H1 (cell line): ENCODE measurements around the gene MOK. TPM values are rescaled to one million over a fixed set of nuclear protein-coding genes. Genes with fewer than 3 reads are reported as not detected.

Source experiments
- CTCF ChIA-PET: fragments of 300-600 bp; sonication (Branson Sonifier 250); formaldehyde crosslinking; loops from one replicate; lab custom pipeline; 2021; ENCODE audit not compliant: partially characterized antibody; lab: Charles Lee
- POLR2A ChIA-PET: fragments of 300-600 bp; sonication (Branson Sonifier 250); formaldehyde crosslinking; loops from one replicate; lab custom pipeline; 2021; ENCODE audit warnings: inconsistent platforms; ENCODE audit not compliant: partially characterized antibody; lab: Charles Lee
- DNase-seq, 2 experiments: peaks; one replicate each; pipeline versions ENCODE4 v3.0.0 to v3.0.0-alpha.2; 2010 to 2022; ENCODE audit warnings: low spot score in 2 of 2, low read depth in 1 of 2, mixed read lengths in 1 of 2
- FAIRE-seq: peaks from 2 replicates; lab custom pipeline; 2011; peaks lifted over from hg19 to GRCh38; lab: Jason Lieb, UNC
- H2AFZ ChIP-seq: 2 replicates; pipeline ENCODE4 v1.8.1; 2012; ENCODE audit warnings: low read length, inconsistent platforms
- H2AK5ac ChIP-seq: 2 replicates; pipeline ENCODE4 v1.6.1; 2013; ENCODE audit warnings: low read depth, low read length
- H2BK120ac ChIP-seq: replicated peaks from 2 replicates; pipeline ENCODE3; 2013; ENCODE audit warnings: low read depth, low read length, inconsistent platforms
- H2BK12ac ChIP-seq: 2 replicates; pipeline ENCODE4 v1.6.1; 2013; ENCODE audit warnings: low read depth, low read length
- H2BK15ac ChIP-seq: 2 replicates; pipeline ENCODE4 v1.6.1; 2013; ENCODE audit warnings: low read length
- H2BK20ac ChIP-seq: 2 replicates; pipeline ENCODE4 v1.6.1; 2013; ENCODE audit warnings: low read length
- H2BK5ac ChIP-seq: 2 replicates; pipeline ENCODE4 v1.6.1; 2013; ENCODE audit warnings: low read depth, low read length
- H3K14ac ChIP-seq: 2 replicates; pipeline ENCODE4 v1.6.1; 2013; ENCODE audit warnings: inconsistent platforms; ENCODE audit not compliant: insufficient read length
- H3K18ac ChIP-seq: 2 replicates; pipeline ENCODE4 v1.6.1; 2013; ENCODE audit warnings: low read length; ENCODE audit errors: extremely low read depth
- H3K23ac ChIP-seq: 2 replicates; pipeline ENCODE4 v1.6.1; 2013; ENCODE audit warnings: inconsistent platforms; ENCODE audit not compliant: insufficient read length
- H3K23me2 ChIP-seq: 2 replicates; pipeline ENCODE4 v1.6.1; 2013; ENCODE audit warnings: low read depth, low read length
- H3K27ac ChIP-seq: 2 replicates; pipeline ENCODE4 v1.6.1; 2011; ENCODE audit warnings: low read depth, low read length, inconsistent platforms
- H3K27me3 ChIP-seq, 4 experiments: replicated peaks in 1 of 4; 1 replicate in 1 of 4; 2 replicates in 3 of 4; pipeline versions ENCODE4 v1.6.1 to v1.8.1; 2011 to 2013; ENCODE audit warnings: low read length in 3 of 4, mild to moderate bottlenecking in 3 of 4, inconsistent platforms in 2 of 4, mixed read lengths in 2 of 4, moderate library complexity in 1 of 4; ENCODE audit not compliant: control insufficient read depth in 3 of 4, insufficient read depth in 3 of 4; ENCODE audit errors: extremely low read depth in 1 of 4
- H3K36me3 ChIP-seq, 4 experiments: 2 replicates each; pipeline versions ENCODE4 v1.6.1 to v1.8.1; 2011 to 2013; ENCODE audit warnings: mild to moderate bottlenecking in 4 of 4, low read length in 3 of 4, moderate library complexity in 2 of 4, control low read depth in 1 of 4, inconsistent platforms in 1 of 4; ENCODE audit not compliant: insufficient read depth in 4 of 4, control insufficient read depth in 2 of 4
- H3K4ac ChIP-seq: replicated peaks from 2 replicates; pipeline ENCODE3; 2013; ENCODE audit warnings: low read length, low read depth, mixed read lengths, inconsistent platforms; ENCODE audit not compliant: insufficient read length
- H3K4me1 ChIP-seq, 4 experiments: replicated peaks in 1 of 4; 1 replicate in 1 of 4; 2 replicates in 3 of 4; pipeline versions ENCODE4 v1.6.1 to v1.8.1; 2011 to 2013; ENCODE audit warnings: low read length in 3 of 4, inconsistent platforms in 2 of 4, mixed read lengths in 1 of 4; ENCODE audit not compliant: insufficient read depth in 4 of 4, control insufficient read depth in 3 of 4
- H3K4me2 ChIP-seq, 2 experiments: 2 replicates each; pipeline versions ENCODE4 v1.6.1 to v1.8.1; 2011 to 2013; ENCODE audit warnings: low read depth in 2 of 2, low read length in 2 of 2, control low read depth in 1 of 2, inconsistent platforms in 1 of 2, mild to moderate bottlenecking in 1 of 2; ENCODE audit not compliant: insufficient read depth in 1 of 2
- H3K4me3 ChIP-seq, 4 experiments: fragments of 200-600, 300-600 bp in 1 of 4; sonication (generic), shearing (Covaris generic), sonication (Bioruptor Twin) in 1 of 4; 2 replicates each; pipeline versions ENCODE4 v1.5.1 to v1.8.1; 2011 to 2016; ENCODE audit warnings: low read length in 4 of 4, low read depth in 3 of 4, control low read depth in 2 of 4, inconsistent platforms in 2 of 4, mild to moderate bottlenecking in 2 of 4, mixed read lengths in 1 of 4, moderate library complexity in 1 of 4; ENCODE audit not compliant: insufficient read depth in 2 of 4; ENCODE audit errors: extremely low read depth in 1 of 4
- H3K56ac ChIP-seq: replicated peaks from 2 replicates; pipeline ENCODE3; 2013; ENCODE audit warnings: low read depth, mild to moderate bottlenecking, mixed read lengths, low read length, inconsistent platforms; ENCODE audit not compliant: insufficient read length
- H3K79me1 ChIP-seq: 2 replicates; pipeline ENCODE4 v1.6.1; 2013; ENCODE audit warnings: low read depth, low read length, control low read depth
- H3K79me2 ChIP-seq, 2 experiments: 2 replicates each; pipeline versions ENCODE4 v1.6.1 to v1.8.1; 2012 to 2013; ENCODE audit warnings: low read length in 2 of 2, mild to moderate bottlenecking in 2 of 2, inconsistent platforms in 1 of 2; ENCODE audit not compliant: insufficient read depth in 2 of 2, control insufficient read depth in 1 of 2
- H3K9ac ChIP-seq, 4 experiments: replicated peaks in 1 of 4; 1 replicate in 1 of 4; 2 replicates in 3 of 4; pipeline versions ENCODE4 v1.6.1 to v1.8.1; 2011 to 2013; ENCODE audit warnings: low read depth in 3 of 4, low read length in 3 of 4, control low read depth in 2 of 4, mild to moderate bottlenecking in 2 of 4, moderate library complexity in 2 of 4, inconsistent platforms in 1 of 4; ENCODE audit errors: extremely low read depth in 1 of 4
- H3K9me3 ChIP-seq, 2 experiments: 2 replicates each; pipeline versions ENCODE4 v1.6.1 to v1.8.1; 2012 to 2013; ENCODE audit warnings: mild to moderate bottlenecking in 2 of 2, moderate library complexity in 2 of 2, control low read depth in 1 of 2, inconsistent platforms in 1 of 2, low read depth in 1 of 2, low read length in 1 of 2, mixed read lengths in 1 of 2; ENCODE audit not compliant: insufficient read depth in 2 of 2
- H4K20me1 ChIP-seq, 2 experiments: replicated peaks in 1 of 2; 2 replicates each; pipeline versions ENCODE3 to v1.8.1; 2011 to 2013; ENCODE audit warnings: inconsistent platforms in 2 of 2, low read length in 2 of 2, mild to moderate bottlenecking in 1 of 2; ENCODE audit not compliant: insufficient read depth in 2 of 2, control insufficient read depth in 1 of 2
- H4K5ac ChIP-seq: 2 replicates; pipeline ENCODE4 v1.6.1; 2013; ENCODE audit warnings: low read length, low read depth, mixed read lengths, inconsistent platforms; ENCODE audit not compliant: insufficient read length
- H4K8ac ChIP-seq: 2 replicates; pipeline ENCODE4 v1.8.0; 2013; ENCODE audit warnings: mild to moderate bottlenecking, moderate library complexity, low read length, inconsistent platforms; ENCODE audit not compliant: insufficient read depth; ENCODE audit errors: extremely low read depth
- H4K91ac ChIP-seq: replicated peaks from 2 replicates; pipeline ENCODE3; 2013; ENCODE audit warnings: low read length, mixed read lengths, inconsistent platforms; ENCODE audit not compliant: insufficient read length
- CTBP2 ChIP-seq: IDR thresholded peaks from 2 replicates; pipeline ENCODE4 v1.7.0; 2011; ENCODE audit warnings: borderline replicate concordance, mild to moderate bottlenecking, moderate library complexity, mixed read lengths, low read length; ENCODE audit not compliant: insufficient read depth, insufficient read length
- GTF2F1 ChIP-seq: IDR thresholded peaks from 2 replicates; pipeline ENCODE4 v1.6.1; 2012; ENCODE audit warnings: low read depth, low read length, improper control_type of control experiment, borderline replicate concordance
- HDAC6 ChIP-seq: IDR thresholded peaks from one replicate; pipeline ENCODE4 v1.7.1; 2012; ENCODE audit warnings: low read depth, mild to moderate bottlenecking, inconsistent platforms, low read length, moderate library complexity
- RAD21 ChIP-seq, 2 experiments: IDR thresholded peaks in 1 of 2; conservative IDR thresholded peaks in 1 of 2; 2 replicates each; pipeline ENCODE4 v1.6.1; 2011; ENCODE audit warnings: low read depth in 2 of 2, low read length in 2 of 2, improper control_type of control experiment in 1 of 2, inconsistent platforms in 1 of 2, mild to moderate bottlenecking in 1 of 2, moderate library complexity in 1 of 2
- RBBP5 ChIP-seq: IDR thresholded peaks from 2 replicates; pipeline ENCODE4 v1.7.1; 2012; ENCODE audit warnings: low read depth, mild to moderate bottlenecking, inconsistent platforms, low read length, moderate library complexity, borderline replicate concordance
- RNF2 ChIP-seq: fragments of 200-900, 300-1000 bp; sonication (generic); IDR thresholded peaks from 2 replicates; pipeline ENCODE4 v1.7.1; 2016; ENCODE audit warnings: borderline replicate concordance, low read depth, mild to moderate bottlenecking, antibody characterized with exemption, low read length; ENCODE audit not compliant: poor library complexity, severe bottlenecking; ENCODE audit errors: missing control alignments
- SAP30 ChIP-seq: fragments of 300-600 bp; sonication (generic); IDR thresholded peaks from 2 replicates; pipeline ENCODE4 v1.7.1; 2012; ENCODE audit warnings: low read length, moderate library complexity, mild to moderate bottlenecking, inconsistent platforms; ENCODE audit not compliant: insufficient read depth, insufficient replicate concordance
- WGBS, 2 experiments: shearing (Covaris generic) in 1 of 2; methylation state at CpG; one replicate each; pipeline versions ENCODE4 v1.1.6 to v1.1.7; 2013 to 2015; ENCODE audit warnings: low lambda C conversion rate in 2 of 2, mixed read lengths in 2 of 2, inconsistent platforms in 1 of 2, low coverage in 1 of 2, missing lambda C conversion rate in 1 of 2; ENCODE audit not compliant: insufficient replicate concordance in 2 of 2, insufficient coverage in 1 of 2, insufficient read length in 1 of 2; ENCODE audit errors: extremely low coverage in 1 of 2, missing lambda C conversion rate in 1 of 2; 5-methylcytosine and 5-hydroxymethylcytosine counted together
- polyA plus RNA-seq, 7 experiments: library from polyadenylated mRNA; depleted of rRNA in 3 of 7; stranded (reverse) in 5 of 7; unstranded in 2 of 7; fragments of >200 nt in 5 of 7; fragments of 200-250 nt in 2 of 7; gene quantifications; 1 replicate in 5 of 7; 2 replicates in 1 of 7; 4 replicates in 1 of 7; pipeline versions ENCODE4 v1.2.1 to v1.2.3, GENCODE V29; 2011 to 2013; ENCODE audit warnings: missing spikeins in 2 of 7, mixed read lengths in 2 of 7
- total RNA-seq: library from RNA; stranded (reverse); fragmentation: NEBNext Ultra II Directional; extraction: Animal tissue kit (Norgen Biotek cat#: 25700); gene quantifications from 2 replicates; pipeline ENCODE4 v1.2.1, GENCODE V29; 2021
- TF ChIP-seq, protein P1 (sequence below): IDR thresholded peaks from 2 replicates; pipeline ENCODE4 v1.6.1; 2012; ENCODE audit warnings: inconsistent platforms
- TF ChIP-seq, protein P2 (sequence below): IDR thresholded peaks from 2 replicates; pipeline ENCODE4 v1.6.1; 2011; ENCODE audit warnings: low read depth, mild to moderate bottlenecking, low read length; ENCODE audit not compliant: insufficient read depth

MOK gene
- total and polyA plus RNA-seq, 2 of the 8 experiments (the other 6 are each of a cell fraction or from before 2014, with no cell fraction given), result 2.1 to 2.5 TPM

DNA sequence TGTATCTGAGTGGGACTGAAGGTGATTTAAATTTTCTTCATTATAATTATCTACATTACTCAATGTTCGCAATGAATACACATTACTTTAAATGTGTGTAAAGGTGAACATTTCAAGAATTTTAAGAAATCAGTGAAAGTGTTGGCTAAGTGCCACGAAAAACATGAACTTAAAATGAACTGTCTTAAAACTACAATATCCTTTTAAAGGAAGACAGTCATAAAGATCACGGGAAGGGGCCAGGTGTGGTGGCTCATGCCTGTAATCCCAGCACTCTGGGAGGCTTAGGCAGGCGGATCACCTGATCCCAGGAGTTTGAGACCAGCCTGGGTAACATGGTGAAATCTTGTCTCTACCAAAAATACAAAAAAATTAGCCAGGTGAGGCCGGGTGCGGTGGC is 11.2 kb downstream of the MOK start:
- no peaks in the 10 kb centered on the region for H3K23me2 ChIP-seq
- no peaks in the 10 kb centered on the region for H3K36me3 ChIP-seq
- H3K9ac ChIP-seq, result no peak overlapping the region
- DNase-seq, result no peak
- no peak overlapping the region for H3K14ac ChIP-seq
- H3K9me3 ChIP-seq, result peaks cover 3 to 8% of the 10 kb centered on the region in 2 experiments; a peak in 2 of 4 replicates
- no peaks in the 10 kb centered on the region for H3K27me3 ChIP-seq
- H2BK5ac ChIP-seq, result no peak overlapping the region
- ChIA-PET POLR2A (no interaction called here), CTCF (interaction anchor here (1.0 kb wide), 1 partner anchor 29 kb away, joined by 3 read pairs; no protein-coding TSS in a partner anchor)
- H2AFZ ChIP-seq, result no peak overlapping the region
- no peak overlapping the region for H4K5ac ChIP-seq
- no peak overlapping the region for H3K4me2 ChIP-seq
- no peak overlapping the region for H3K23ac ChIP-seq
- no peak overlapping the region for H2BK12ac ChIP-seq
- H3K56ac ChIP-seq, result no peak overlapping the region
- no peak overlapping the region for H2BK15ac ChIP-seq
- no peak overlapping the region for H2AK5ac ChIP-seq
- no peak overlapping the region for H3K4ac ChIP-seq
- no peak overlapping the region for H4K8ac ChIP-seq
- H4K91ac ChIP-seq, result no peak overlapping the region
- no peaks in the 10 kb centered on the region for H4K20me1 ChIP-seq
- no peaks in the 10 kb centered on the region for H3K79me1 ChIP-seq
- WGBS, 2 experiments, result 84% methylated on average over 6 of the region's 6 CpGs; no CpG with 5 or more reads in 1 of the 2 experiments
- H3K4me1 ChIP-seq, result no peaks in the 10 kb centered on the region
- no peak overlapping the region for H3K27ac ChIP-seq
- no peak overlapping the region for H3K4me3 ChIP-seq
- TF ChIP-seq GTF2F1 (no peak), HDAC6 (no peak), RBBP5 (no peak), RNF2 (no peak), CTBP2 (no peak), RAD21 (IDR thresholded peaks at IDR 0.05 in 1 of 2, conservative IDR thresholded peaks at IDR 0.05 in 1 of 2; ENCODE audit: low read depth in 2 of 2, low read length in 2 of 2) (no peak), SAP30 (no peak)
- TF ChIP-seq, protein P1, sequence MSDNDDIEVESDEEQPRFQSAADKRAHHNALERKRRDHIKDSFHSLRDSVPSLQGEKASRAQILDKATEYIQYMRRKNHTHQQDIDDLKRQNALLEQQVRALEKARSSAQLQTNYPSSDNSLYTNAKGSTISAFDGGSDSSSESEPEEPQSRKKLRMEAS, result no peak
- TF ChIP-seq, protein P2, sequence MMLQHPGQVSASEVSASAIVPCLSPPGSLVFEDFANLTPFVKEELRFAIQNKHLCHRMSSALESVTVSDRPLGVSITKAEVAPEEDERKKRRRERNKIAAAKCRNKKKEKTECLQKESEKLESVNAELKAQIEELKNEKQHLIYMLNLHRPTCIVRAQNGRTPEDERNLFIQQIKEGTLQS, result no peak
- TF ChIP-seq, all 59 proteins: peak for 0
- no peak overlapping the region for H3K18ac ChIP-seq
- H2BK20ac ChIP-seq, result no peak overlapping the region
- no peak overlapping the region for H2BK120ac ChIP-seq
- FAIRE-seq, result no peak
- H3K79me2 ChIP-seq, result no peaks in the 10 kb centered on the region
